Left ventricle myocardium inferior (tissue), 1 donor: ENCODE results near the gene ABCC9. TPM values are rescaled to one million over a fixed set of nuclear protein-coding genes. Genes with fewer than 3 reads are reported as not detected.
"Not testable (repeated sequence)": the region's sequence is repeated elsewhere in the genome, so short reads cannot be mapped to it uniquely, and the experiment has no call there.

ENCODE experiments used
- DNase-seq: peaks from one replicate; pipeline ENCODE4 v3.0.0-alpha.2; 2020
- H3K27ac ChIP-seq: fragments of 200-600 bp; replicated peaks from 2 replicates; pipeline ENCODE4 v1.8.0; 2021
- H3K27me3 ChIP-seq: fragments of 200-600 bp; 2 replicates; pipeline ENCODE4 v1.8.0; 2021; ENCODE audit warnings: low read depth
- H3K36me3 ChIP-seq: fragments of 200-600 bp; 2 replicates; pipeline ENCODE4 v1.8.0; 2021
- H3K4me1 ChIP-seq: fragments of 200-600 bp; 2 replicates; pipeline ENCODE4 v1.8.0; 2021
- H3K4me3 ChIP-seq: fragments of 200-600 bp; 2 replicates; pipeline ENCODE4 v1.8.0; 2021; ENCODE audit warnings: mild to moderate bottlenecking, moderate library complexity
- H3K9me3 ChIP-seq: fragments of 200-600 bp; replicated peaks from 2 replicates; pipeline ENCODE4 v1.8.0; 2021
- intact Hi-C: fragments of 100-400 bp; cut with micrococcal nuclease; formaldehyde crosslinking; loops from one replicate; pipeline ENCODE4 v1.11.0; 2022
- total RNA-seq: library from RNA; stranded (reverse); fragmentation: NEBNext Ultra II Directional; extraction: Animal tissue kit (Norgen Biotek cat#: 25700); gene quantifications from one replicate; pipeline ENCODE4 v1.2.1, GENCODE V29; 2021
- TF ChIP-seq, protein P1 (sequence below): fragments of 200-600 bp; IDR thresholded peaks from 2 replicates; pipeline ENCODE4 v1.8.0; 2021; ENCODE audit warnings: antibody characterized with exemption, mild to moderate bottlenecking, borderline replicate concordance
- donor health status: DM: no; HTN: yes; CAD: no; lungs with severe emphysema.

Gene ABCC9
- total RNA-seq, 1 donor from 2014 or later: 81.8 TPM

GRCh38 chr12:21806255-21806654 lies 135.0 kb downstream of the ABCC9 start:
- TF ChIP-seq, protein P1, sequence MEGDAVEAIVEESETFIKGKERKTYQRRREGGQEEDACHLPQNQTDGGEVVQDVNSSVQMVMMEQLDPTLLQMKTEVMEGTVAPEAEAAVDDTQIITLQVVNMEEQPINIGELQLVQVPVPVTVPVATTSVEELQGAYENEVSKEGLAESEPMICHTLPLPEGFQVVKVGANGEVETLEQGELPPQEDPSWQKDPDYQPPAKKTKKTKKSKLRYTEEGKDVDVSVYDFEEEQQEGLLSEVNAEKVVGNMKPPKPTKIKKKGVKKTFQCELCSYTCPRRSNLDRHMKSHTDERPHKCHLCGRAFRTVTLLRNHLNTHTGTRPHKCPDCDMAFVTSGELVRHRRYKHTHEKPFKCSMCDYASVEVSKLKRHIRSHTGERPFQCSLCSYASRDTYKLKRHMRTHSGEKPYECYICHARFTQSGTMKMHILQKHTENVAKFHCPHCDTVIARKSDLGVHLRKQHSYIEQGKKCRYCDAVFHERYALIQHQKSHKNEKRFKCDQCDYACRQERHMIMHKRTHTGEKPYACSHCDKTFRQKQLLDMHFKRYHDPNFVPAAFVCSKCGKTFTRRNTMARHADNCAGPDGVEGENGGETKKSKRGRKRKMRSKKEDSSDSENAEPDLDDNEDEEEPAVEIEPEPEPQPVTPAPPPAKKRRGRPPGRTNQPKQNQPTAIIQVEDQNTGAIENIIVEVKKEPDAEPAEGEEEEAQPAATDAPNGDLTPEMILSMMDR: no peak
- no peak for DNase-seq
- intact Hi-C loops: no loop called here
- no peak overlapping the region for H3K4me3 ChIP-seq
- no peak overlapping the region for H3K27ac ChIP-seq
- H3K4me1 ChIP-seq: peaks cover 5% of the 10 kb centered on the region
- H3K36me3 ChIP-seq: peaks cover 61% of the 10 kb centered on the region
- H3K9me3 ChIP-seq: no peaks in the 10 kb centered on the region
- no peaks in the 10 kb centered on the region for H3K27me3 ChIP-seq

GRCh38 chr12:21801522-21802288 lies 139.5 kb downstream of the ABCC9 start:
- Histone ChIP-seq H3K4me1 (no peaks in the 10 kb centered on the region), H3K27me3 (no peaks in the 10 kb centered on the region), H3K9me3 (peaks cover 3% of the 10 kb centered on the region), H3K27ac (no peak overlapping the region), H3K36me3 (peaks cover 41% of the 10 kb centered on the region), H3K4me3 (no peak overlapping the region)
- TF ChIP-seq, protein P1: no peak
- intact Hi-C loops: no loop called here
- no peak for DNase-seq

DNA sequence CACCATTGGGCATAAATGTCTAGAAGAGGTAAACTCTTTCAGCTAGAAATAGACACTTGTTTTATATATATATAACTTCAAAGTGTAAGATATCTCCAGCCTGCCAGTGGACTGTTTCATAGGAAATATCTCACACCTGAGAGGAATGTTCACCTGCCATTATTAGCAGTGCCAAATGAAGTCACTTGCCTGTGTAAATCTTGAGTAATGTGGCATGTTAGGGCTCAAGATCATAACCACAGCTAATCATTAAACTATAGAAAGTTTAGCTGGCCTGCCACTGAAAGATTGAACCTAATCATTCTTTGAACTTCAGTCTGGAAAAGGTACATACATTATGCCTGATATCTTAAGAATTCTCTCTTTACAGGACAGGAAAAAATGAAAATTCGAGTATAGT lies 141.2 kb downstream of the ABCC9 start:
- Histone ChIP-seq H3K27ac (no peak overlapping the region), H3K36me3 (peaks cover 24% of the 10 kb centered on the region), H3K4me1 (no peaks in the 10 kb centered on the region), H3K4me3 (no peak overlapping the region), H3K27me3 (no peaks in the 10 kb centered on the region), H3K9me3 (peaks cover 3% of the 10 kb centered on the region)
- TF ChIP-seq, protein P1: no peak
- intact Hi-C loops: no loop called here
- no peak for DNase-seq

DNA sequence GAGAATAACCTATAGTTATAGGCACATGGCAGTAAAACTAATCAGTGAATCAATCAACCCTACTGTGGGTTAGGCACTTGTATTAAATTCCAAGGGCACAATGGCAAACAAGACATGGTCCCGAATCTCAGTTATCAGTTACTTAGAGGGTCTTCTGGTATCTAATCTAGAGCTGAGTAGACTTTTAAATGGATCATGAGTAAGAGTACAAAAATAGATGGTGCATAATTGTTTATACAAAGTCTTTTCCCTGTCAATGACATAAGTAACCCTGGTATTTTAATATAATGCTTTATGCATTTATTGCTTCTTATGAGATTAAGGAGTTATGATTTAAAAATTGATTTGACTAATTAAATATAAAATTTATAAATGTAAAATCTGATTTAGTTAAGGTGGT lies 143.7 kb downstream of the ABCC9 start:
- Histone ChIP-seq H3K9me3 (peaks cover 8% of the 10 kb centered on the region), H3K36me3 (peaks cover 12% of the 10 kb centered on the region), H3K27ac (peak overlapping the region; percentile 17), H3K4me1 (no peaks in the 10 kb centered on the region), H3K27me3 (no peaks in the 10 kb centered on the region), H3K4me3 (no peak overlapping the region)
- no peak for DNase-seq
- intact Hi-C loops: no loop called here
- TF ChIP-seq, protein P1: no peak

DNA sequence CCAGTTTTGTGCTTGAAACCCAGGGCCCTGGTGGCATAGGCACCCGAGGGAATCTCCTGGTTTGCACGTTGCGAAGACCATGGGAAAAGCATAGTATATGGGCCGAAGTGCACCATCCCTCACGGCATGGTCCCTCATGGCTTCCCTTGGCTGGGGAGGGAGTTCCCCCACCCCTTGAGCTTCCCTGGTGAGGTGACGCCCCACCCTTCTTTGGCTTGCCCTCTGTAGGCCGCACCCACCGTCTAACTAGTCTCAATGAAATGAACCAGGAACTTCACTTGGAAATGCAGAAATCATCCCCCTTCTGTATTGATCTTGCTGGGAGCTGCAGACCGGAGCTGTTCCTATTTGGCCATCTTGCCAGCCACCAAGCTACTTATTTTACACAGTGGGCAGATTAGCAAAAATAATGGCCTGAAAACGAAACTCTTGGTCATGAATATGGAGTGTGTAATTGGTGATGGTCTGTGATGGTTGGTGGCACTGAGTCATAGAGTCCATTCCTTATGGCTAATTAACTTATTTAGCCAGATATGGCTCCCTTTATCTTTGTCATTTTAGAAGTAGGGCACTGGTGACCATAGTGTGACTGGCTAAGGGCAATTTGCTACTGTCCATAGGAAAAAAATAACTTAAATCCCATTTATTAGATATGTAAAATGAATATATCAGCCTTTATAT lies 145.4 kb downstream of the ABCC9 start:
- intact Hi-C loops: no loop called here
- TF ChIP-seq, protein P1: no peak
- Histone ChIP-seq H3K4me3 (no peak overlapping the region), H3K9me3 (peaks cover 11% of the 10 kb centered on the region), H3K27ac (no peak overlapping the region), H3K36me3 (peaks cover under 1% of the 10 kb centered on the region), H3K27me3 (no peaks in the 10 kb centered on the region), H3K4me1 (no peaks in the 10 kb centered on the region)
- no peak for DNase-seq

- H3K4me3 ChIP-seq, H3K4me1 ChIP-seq, H3K36me3 ChIP-seq, H3K27ac ChIP-seq, intact Hi-C loops, H3K27me3 ChIP-seq, DNase-seq: not testable (repeated sequence)
- H3K9me3 ChIP-seq: peaks cover 19% of the 10 kb centered on the region
These were observed 146.2 kb downstream of the ABCC9 start for GRCh38 chr12:21794807-21795595.

GRCh38 chr12:21789687-21790086 lies 151.5 kb downstream of the ABCC9 start:
- Histone ChIP-seq H3K4me1 (peaks cover 22% of the 10 kb centered on the region), H3K9me3 (peaks cover 19% of the 10 kb centered on the region)
- intact Hi-C loops, DNase-seq, H3K27me3 ChIP-seq, H3K4me3 ChIP-seq, H3K27ac ChIP-seq, H3K36me3 ChIP-seq: not testable (repeated sequence)
